ENCODE results near the gene CALR. TPM values are rescaled to one million over a fixed set of nuclear protein-coding genes. Genes with fewer than 3 reads are reported as not detected.
"Not testable (repeated sequence)": the region's sequence is repeated elsewhere in the genome, so short reads cannot be mapped to it uniquely, and the experiment has no call there.

Gene CALR
- polyA plus RNA-seq, 10 donors: 322 to 587 (median 412) TPM

GRCh38 chr19:12949363-12950283, 11.2 kb downstream of the CALR start:
- DNase-seq: no peak

GRCh38 chr19:12952050-12952449, 13.6 kb downstream of the CALR start:
- not testable (repeated sequence) for DNase-seq

GRCh38 chr19:12952488-12953137, 14.2 kb downstream of the CALR start:
- DNase-seq: peak in 1 of 3 donors; percentile 57

DNA sequence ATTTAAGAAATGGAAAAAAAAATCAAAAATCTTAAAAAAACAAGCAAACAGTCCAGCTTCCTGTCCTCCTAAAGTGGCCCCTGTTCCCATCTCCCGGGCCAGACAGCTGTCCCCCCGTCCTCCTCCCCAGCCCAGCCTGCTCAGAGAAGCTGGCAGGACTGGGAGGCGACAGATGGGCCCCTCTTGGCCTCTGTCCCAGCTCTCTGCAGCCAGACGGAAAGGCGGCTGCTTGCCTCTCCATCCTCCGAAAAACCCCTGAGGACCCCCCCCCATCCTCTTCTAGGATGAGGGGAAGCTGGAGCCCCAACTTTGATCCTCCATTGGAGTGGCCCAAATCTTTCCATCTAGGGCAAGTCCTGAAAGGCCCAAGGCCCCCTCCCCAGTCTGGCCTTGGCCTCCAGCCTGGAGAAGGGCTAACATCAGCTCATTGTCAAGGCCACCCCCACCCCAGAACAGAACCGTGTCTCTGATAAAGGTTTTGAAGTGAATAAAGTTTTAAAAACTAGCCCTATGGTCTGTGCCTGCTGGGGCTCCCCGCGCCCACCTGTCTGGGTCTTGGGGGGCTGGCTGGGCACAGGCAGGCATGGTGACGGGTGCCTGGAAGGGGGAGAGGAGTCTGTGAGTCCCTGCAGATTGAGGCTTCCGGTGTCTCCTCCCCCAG, 14.9 kb downstream of the CALR start:
- DNase-seq: peak; percentile 71 to 89 (median 79)

DNA sequence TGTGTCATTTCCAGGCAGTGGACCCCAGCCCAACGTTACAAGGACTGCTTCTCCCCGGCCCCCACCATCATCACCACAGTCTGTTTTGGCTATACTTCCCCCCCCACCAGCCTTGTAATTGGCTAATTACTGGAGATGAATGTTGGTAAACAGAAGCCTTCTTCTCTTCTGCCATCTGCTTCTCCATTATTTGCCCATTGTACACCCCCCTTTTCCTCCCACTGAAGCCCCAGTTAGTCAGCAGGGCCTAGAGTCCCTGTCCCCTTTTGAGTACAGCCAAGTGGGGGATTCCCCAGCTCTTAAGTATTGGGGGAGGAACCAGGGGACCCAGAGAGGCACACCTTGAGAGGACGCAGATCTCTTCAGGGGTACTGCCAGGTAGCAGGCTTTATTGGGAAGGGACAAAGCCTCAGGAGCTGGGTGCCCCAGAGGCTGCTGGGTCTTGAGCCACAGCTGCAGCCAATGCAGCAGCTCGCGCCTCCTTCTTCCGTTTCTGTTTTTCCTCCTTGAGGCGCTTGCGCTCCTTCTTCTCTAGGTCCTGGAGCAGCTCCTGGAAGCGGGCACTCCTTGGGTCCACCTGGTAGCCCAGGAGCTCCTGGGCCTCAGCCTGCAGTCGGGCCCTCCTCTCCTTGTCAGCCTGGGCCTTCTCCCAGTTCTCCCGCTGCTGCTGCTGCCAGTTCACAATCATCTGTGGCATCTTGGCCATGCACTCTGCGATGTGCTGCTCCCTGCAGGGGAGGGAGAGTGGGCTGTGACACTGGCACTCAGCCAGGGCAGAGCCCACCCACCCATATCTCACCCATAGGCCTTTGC, 15.6 kb downstream of the CALR start:
- no peak for DNase-seq

- DNase-seq: no peak
These were observed 16.2 kb downstream of the CALR start for GRCh38 chr19:12954612-12954962.

- not testable (repeated sequence) for DNase-seq
These were observed 17.2 kb downstream of the CALR start for GRCh38 chr19:12955575-12955974.

DNA sequence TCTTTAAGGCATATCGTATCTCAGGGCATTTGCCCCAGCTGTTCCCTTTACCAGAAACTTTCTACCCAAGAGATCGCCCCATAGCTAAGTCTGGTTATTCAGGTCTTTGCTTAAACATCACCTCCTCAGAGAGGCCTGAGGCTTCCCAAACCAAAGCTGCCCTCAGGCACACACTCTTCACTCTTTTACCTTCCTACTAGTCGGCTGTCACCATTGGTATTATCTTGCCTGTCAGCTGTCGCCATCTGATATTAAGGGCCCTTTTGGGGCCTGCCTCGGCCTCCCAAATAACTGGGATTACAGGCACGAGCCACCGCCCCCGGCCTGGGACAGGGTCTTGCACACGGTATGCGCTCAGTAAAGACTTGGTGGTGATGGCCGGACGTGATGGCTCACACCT, 17.6 kb downstream of the CALR start:
- DNase-seq: no peak

DNA sequence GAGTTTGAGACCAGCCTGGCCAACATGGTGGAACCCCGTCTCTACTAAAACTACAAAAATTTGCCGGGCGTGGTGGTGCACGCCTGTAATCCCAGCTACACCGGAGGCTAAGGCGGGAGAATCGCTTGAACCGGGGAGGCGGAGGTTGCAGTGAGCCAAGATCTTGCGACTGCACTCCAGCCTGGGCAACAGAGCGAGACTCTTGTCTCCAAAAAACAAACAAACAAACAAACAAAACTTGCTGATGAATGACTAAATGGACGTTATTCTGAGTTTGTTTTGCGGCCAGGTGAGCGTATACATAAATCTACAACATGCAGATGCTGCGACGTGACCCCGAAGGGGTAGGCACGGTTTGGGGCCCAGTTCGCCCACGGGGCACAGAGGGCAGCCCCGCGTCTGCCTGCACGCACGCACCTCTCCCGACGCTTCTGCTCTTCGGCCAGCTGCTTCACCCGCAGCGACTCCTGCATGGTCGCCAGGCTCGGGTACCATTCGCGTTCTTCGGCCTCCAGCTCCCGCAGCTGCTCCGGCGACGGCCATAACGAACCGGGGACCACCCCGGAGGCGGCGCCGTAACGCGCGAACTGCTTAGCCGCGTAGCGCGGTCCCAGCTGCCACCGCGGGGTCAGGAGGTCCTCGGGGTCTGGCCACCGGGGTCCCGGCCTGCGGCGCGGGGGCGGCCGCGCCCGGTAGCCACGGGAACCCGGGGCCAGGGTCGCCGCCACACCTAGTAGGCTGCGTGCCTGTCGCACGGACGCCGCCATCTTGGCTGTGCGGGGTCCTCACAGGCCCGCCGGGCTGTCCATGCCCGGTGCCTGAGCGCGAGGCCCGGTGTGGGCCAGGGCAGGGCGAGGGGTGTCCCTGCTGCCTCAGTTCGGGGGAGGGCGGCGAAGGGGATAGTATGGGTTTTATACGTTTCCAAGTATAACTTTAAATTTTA, 18.3 kb downstream of the CALR start, which contains the start of gene GADD45GIP1:
GADD45GIP1 (minus strand) TSS at position 778 of the 943 bp plus-strand sequence; CDS start at position 767, 11 bp downstream.
- DNase-seq: peak; percentile 70 to 92 (median 81)

- DNase-seq: not testable (repeated sequence)
These were observed 19.1 kb downstream of the CALR start for GRCh38 chr19:12957389-12957952.

- DNase-seq: no peak
These were observed 21.1 kb downstream of the CALR start for GRCh38 chr19:12959481-12959880.

- DNase-seq: peak in 2 of 3 donors; percentile 85 to 91
These were observed 26.8 kb downstream of the CALR start for GRCh38 chr19:12965017-12965811.

DNA sequence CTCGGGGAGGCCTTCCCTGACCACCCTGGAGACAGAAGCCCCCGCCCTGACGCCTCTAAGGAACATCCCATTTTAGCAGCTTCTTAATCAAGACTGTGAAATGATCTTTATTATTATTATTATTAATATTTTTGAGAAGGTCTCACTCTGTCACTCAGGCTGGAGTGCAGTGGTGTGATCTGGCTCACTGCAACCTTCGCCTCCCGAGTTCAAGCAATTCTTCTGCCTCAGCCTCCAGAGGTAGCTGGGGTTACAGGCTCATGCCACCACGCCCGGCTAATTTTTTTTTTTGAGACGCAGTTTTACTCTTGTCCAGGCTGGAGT, 27.4 kb downstream of the CALR start:
- DNase-seq: no peak

- DNase-seq: no peak
These were observed 29.5 kb downstream of the CALR start for GRCh38 chr19:12967907-12968306.

GRCh38 chr19:12969292-12969988, 31.0 kb downstream of the CALR start, which contains the start of gene DAND5:
Gene DAND5, plus strand, starts transcription at chr19:12969576. Its CDS starts 85 bp downstream, at chr19:12969661.
- no peak for DNase-seq

GRCh38 chr19:12970070-12970820, 31.8 kb downstream of the CALR start:
- DNase-seq: no peak

DNA sequence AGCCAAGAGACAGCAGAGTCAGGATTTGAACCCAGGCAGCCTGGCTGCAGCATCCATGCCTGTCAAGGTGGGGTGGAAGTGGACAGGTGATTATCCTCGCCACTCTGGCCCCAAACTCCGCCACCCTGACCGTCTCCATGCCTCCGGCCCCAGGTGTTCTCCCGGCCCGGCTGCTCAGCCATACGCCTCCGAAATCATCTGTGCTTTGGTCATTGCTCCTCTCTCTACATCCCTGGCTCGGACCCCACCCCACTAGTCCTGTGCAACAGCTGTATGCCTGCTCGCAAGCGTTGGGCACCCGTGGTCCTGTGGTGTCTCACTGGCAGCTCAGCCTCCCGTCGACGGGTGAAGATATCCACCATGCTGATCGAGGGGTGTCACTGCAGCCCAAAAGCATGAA, 34.8 kb downstream of the CALR start:
- no peak for DNase-seq
